ENCODE measurements around the gene IRF2.
"Not testable (repeated sequence)": the region's sequence is repeated elsewhere in the genome, so short reads cannot be mapped to it uniquely, and the experiment has no call there.

IRF2 gene

DNA sequence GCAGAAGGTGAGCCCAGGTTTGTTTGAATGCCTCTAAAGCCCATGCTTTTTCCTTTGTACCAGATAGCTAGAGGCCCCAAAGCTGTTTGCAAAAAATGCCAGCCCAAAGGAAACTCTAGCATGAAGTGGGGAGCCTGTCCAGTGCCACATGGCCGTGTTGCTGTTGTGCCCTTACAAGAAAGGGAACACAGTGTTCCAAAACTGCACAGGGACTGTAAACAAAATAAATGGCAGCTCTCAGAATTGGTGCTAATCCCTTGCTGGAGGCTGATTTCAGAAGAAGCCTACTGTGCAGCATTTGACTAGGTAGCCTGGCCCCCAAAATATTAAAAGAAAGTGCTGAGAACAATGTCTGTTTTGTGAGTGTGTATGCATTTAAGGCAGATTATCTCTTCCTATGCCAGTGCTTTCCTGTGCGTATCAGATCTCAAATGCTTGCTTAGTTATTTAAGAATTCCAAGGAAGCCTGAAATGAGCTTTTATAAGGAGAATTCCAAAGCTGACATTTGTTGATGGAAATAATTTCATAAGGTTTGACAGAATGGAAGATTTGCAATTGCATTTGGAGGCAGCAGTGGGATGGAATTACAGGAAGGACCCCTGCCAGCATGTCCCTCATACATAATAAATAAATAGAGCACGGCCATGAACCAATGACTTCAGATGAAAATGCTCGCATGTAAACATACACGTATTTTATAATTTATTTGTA is 115.7 kb downstream of the IRF2 start:
- no peak for DNase-seq

DNA sequence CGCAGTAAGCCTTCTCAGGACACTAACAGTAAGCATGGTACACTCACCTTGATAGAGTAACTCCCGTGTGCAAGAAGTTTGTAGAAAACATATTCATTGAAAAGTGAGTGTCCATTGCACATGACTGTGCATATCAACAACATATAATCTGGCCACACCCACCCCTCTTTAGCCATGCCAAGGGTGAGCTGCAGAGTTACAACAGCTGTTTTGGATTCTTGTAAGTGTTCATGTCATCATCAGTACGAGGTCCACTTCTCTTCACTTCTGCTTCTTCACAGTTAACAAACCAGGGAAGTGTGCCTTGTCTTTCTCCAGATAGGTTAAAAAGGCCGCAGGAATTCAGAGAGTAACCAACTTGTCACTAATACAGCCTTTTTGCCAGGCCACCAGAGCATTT is 116.6 kb downstream of the IRF2 start:
- no peak for DNase-seq

DNA sequence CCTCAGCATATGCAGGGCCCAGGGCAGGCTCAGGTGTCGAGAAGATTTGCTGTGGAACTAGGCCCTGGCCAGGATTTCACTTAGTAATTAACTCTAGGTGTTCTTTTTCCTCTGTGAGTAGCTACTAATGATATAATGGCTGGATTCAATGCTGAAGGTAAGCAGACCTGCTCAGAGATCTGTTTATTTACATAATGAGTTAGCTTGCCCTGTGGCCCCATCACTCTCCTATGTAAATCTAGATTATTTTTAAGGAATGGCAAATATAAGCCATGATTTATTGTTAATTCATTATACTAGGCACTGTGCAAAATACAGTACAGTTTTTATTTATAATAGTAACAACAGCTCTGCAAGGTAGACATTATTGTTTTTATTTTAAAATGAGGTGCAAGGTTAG is 117.2 kb downstream of the IRF2 start:
- no peak for DNase-seq

DNA sequence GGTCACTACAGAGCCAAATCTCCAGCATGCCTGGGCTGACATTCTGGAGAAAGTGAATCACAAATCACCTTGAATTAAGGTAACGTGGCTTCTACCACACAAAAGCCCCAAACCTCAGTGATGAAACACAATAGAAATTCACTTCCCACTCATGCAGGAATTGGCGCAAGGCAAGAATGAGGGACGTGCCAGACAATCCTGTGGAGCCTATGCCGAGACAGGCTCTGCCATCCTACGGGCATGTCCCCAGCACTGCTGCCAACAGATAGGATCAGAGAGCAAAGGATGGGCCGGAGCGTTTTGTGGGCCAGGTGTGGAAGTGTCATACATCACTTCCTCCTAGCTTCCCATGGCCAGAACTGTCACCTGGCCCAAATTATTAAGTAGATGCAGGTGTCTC is 118.0 kb downstream of the IRF2 start:
- no peak for DNase-seq

GRCh38 chr4:184355857-184356256 is 118.5 kb downstream of the IRF2 start:
- DNase-seq: no peak

GRCh38 chr4:184355111-184355604 is 119.2 kb downstream of the IRF2 start:
- no peak for DNase-seq

DNA sequence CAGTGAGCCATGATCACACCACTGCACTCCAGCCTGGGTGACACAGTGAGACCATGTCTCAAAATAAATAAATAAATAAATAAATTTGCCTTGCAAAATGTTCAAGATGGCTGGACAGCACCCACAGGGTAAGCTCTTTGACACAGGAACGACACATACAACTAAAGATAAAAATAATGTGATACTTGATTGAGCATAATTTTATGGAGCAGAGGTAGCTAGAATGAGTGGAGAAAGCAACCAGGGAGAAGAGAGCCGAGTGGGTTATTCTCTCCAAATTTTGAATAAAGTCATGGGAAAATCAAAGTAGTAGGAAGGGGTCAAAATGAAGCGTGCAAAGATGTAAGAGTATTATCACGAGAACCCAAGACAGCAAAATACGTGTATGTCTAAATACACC is 121.5 kb downstream of the IRF2 start:
- DNase-seq: no peak

- no peak for DNase-seq
These were observed 122.5 kb downstream of the IRF2 start for GRCh38 chr4:184351560-184352451.

GRCh38 chr4:184350964-184351363 is 123.4 kb downstream of the IRF2 start:
- DNase-seq: no peak

GRCh38 chr4:184350213-184350817 is 124.0 kb downstream of the IRF2 start:
- no peak for DNase-seq

DNA sequence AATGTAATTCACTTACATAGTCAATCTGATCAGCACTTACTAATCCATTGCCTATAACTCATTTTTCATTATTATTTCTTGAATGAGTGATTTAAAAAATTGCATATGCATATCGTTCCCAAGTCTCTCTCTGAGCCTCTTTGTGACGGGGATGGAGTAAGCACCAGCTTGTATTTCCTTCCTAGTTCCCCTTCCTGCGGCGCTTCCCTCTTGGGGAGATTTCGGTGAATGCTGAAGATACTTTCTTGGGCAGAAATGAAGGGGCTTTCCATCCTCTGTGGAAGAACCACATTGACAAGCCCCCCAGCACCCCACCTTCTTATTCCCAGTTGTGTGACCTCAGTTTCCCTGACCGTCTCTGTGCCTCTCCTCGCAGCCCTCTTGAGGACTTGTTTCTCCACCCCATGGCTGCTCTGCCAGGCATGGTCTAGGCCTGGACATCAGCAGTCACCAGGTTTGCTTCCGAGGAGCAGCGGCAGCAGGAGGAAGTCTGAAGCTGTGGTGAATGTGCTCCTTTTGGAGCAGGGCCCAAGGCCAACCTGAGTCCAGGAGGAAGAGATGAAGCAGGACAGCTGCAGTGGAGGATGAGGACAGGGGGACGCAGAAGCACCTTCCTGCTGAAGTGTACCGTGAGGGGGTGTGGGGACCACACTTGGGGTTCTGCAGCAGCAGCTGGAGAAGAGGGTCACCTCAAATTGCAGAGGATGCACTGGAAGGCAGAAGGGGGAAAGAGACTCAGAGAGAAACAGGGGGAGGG is 124.9 kb downstream of the IRF2 start:
- DNase-seq: no peak

DNA sequence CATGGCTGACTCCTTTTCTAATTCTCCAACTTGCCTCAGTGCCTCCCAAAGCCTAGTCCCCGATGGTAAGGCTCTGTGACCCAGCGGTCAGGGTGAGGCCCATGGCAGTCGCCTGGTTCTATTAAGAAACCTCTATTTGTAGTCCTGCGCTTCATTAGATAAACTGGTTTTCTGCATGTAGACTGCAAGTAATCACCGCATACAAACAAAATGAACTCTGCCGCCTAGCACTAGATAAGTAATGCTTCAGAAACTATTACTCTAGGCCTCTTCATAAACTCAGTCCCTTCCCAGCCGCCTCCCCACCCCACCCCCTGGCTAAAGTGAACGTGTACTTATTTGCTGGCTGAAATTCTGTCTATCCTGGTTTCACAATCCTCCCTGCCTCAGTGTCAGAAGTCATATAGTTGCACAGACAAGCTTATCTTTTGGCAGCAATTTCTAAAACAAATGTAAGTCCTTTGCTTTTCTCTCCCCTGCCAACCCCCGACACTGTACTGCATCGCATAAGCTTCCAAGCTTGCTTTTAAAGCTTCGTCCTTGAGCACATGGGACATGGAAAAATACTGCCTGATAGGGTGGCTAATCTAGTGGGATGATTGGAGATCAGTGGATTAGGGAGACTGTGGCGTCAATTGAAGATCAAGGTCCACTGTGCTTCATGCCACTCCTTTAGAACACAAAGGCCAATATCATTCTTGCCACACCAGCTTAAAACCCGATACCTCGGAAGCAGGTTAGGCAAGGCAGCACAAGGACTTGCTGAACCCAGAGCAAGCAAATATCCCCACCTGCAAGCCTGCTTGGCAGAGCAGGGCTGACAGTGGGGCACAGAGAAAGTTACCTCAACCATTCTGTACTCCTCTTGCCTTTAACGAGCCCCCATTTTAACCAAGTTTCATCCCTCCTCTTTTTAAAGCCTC is 125.8 kb downstream of the IRF2 start:
- no peak for DNase-seq

DNA sequence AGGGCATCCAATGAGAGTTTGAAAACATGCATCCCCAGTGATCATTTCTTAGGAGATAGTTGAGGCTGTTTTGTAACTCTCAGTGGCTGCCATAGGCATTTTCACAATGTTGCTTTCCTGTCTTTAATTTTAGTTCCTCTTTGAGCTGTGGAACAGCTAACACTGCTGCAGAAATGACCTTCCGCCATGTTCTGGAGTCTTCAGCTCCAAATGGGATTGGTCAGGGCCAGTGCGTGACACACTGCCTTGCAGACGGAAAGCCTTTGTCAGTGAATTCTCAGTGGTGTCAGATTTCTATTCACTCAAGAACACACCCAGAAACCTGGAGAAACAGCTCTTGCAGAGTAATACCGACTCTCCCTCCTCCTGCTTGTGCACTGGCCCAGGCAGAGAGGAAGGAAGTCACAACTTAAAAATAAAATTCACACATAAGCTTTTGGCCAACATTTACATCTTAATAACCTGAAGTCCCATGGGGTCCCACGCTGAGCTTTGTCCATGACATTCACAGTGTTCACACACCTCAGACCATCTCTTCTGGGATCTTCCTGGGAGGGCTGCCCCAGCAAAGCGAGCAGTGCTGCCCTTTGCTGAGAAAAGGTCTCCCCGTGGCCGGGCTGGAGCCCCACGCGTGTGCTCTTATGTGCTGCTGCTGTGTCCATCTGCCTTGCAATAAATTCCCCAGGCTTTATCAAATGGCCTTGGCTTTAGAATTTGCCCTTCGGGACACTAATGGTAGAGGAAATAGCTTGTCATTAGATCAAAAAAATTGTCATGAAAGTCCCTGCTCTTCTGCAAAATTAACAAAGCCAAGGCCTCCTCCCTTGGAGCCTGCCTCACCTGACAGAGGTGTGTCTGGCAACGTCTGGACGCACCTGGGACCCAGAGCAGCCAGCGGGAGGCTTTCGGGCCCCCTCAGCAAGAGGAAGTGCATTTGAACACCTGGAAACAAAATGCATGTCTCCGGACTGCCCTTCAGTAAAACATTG is 126.8 kb downstream of the IRF2 start:
- DNase-seq: no peak

GRCh38 chr4:184346682-184347081 is 127.7 kb downstream of the IRF2 start:
- no peak for DNase-seq

DNA sequence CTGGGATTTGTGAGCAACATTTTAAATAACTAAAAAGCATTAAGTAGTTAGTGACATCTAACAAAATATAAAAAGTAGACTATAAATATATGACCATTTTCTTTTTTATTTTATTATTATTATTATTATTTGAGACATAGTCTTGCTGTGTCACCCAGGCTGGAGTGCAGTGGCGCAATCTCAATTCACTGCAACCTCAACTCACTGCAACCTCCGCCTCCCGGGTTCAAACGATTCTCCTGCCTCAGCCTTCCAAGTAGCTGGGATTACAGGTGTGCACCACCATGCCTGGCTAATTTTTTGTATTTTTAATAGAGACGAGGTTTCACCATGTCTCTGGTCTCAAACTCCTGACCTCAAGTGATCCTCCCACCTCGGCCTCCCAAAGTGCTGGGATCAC is 128.1 kb downstream of the IRF2 start:
- DNase-seq: not testable (repeated sequence)

GRCh38 chr4:184345573-184345922 is 128.8 kb downstream of the IRF2 start:
- no peak for DNase-seq

- no peak for DNase-seq
These were observed 129.3 kb downstream of the IRF2 start for GRCh38 chr4:184344899-184345572.

DNA sequence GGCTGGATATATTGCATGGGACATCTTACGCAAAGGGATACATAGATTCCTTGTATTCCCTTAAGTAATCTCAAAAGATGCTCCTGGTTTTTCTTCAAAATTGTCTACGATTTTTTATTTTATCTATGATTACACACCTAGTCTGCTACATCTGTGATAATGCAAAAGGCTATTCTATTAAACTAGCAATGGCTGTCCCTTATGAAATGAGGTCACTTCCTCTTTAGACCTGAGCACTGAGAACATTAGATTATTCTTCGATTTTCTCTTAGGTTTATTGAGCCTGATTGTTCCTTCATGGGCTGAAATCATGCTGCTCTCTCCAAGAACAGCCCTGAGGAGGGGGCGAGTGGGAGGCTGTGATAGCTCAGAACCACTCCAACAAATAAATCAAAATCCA is 129.9 kb downstream of the IRF2 start:
- no peak for DNase-seq

GRCh38 chr4:184343502-184344177 is 130.7 kb downstream of the IRF2 start:
- peak; percentile 37 for DNase-seq
